Measurements from ENCODE around the gene CUX1. TPM values are rescaled to one million over a fixed set of nuclear protein-coding genes. Genes with fewer than 3 reads are reported as not detected.

The CUX1 gene
- total RNA-seq, 2 experiments from 2014 or later = 35.6 to 38.0 TPM

DNA sequence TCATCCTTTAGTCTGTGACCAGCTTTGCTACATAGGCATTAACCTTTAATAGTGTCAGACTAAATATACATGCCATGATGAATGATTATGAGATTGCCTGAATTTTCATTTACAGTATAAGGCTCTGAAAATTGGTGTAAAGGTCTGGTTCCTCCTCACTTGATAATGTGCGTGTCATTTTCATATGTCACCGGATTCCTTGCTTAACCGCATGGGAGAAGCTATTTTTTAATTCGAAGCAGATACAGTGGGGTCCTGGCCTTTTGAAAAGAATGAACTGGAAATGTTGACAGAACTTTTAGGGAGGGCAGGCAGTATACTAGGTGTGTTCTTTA is 276.9 kb downstream of the CUX1 start:
- Histone ChIP-seq H3K9me3 (ENCODE audit: control insufficient read depth in 1 of 2, insufficient read depth in 1 of 2, low read length in 2 of 2) (peaks cover 0 to 2% of the 10 kb centered on the region in 2 experiments), H3K27me3 (ENCODE audit: control insufficient read depth in 1 of 2, insufficient read depth in 2 of 2, low read length in 2 of 2) (no peaks in the 10 kb centered on the region), H3K4me3 (ENCODE audit: low read length) (no peak overlapping the region), H3K27ac (ENCODE audit: low read depth in 1 of 2, low read length in 2 of 2) (no peak overlapping the region), H3K4me1 (ENCODE audit: insufficient read depth, low read length) (no peaks in the 10 kb centered on the region), H3K36me3 (ENCODE audit: insufficient read depth, low read length) (peaks cover 10% of the 10 kb centered on the region)
- CTCF ChIA-PET = no interaction called here
- POLR2A ChIA-PET = no interaction called here
- DNase-seq = no peak
- H3K4me1 Mint-ChIP-seq (ENCODE audit: low read depth) = no peaks in the 10 kb centered on the region
- H3K27ac Mint-ChIP-seq = no peak overlapping the region
- peaks cover 30% of the 10 kb centered on the region for H3K36me3 Mint-ChIP-seq (ENCODE audit: low read depth)
- intact Hi-C loops (cut with DNase I, micrococcal nuclease) = no loop called here
- TF ChIP-seq, protein P1, sequence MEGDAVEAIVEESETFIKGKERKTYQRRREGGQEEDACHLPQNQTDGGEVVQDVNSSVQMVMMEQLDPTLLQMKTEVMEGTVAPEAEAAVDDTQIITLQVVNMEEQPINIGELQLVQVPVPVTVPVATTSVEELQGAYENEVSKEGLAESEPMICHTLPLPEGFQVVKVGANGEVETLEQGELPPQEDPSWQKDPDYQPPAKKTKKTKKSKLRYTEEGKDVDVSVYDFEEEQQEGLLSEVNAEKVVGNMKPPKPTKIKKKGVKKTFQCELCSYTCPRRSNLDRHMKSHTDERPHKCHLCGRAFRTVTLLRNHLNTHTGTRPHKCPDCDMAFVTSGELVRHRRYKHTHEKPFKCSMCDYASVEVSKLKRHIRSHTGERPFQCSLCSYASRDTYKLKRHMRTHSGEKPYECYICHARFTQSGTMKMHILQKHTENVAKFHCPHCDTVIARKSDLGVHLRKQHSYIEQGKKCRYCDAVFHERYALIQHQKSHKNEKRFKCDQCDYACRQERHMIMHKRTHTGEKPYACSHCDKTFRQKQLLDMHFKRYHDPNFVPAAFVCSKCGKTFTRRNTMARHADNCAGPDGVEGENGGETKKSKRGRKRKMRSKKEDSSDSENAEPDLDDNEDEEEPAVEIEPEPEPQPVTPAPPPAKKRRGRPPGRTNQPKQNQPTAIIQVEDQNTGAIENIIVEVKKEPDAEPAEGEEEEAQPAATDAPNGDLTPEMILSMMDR (IDR thresholded peaks at IDR 0.05) = no peak
- no peaks in the 10 kb centered on the region for H3K27me3 Mint-ChIP-seq
- ATAC-seq (ENCODE audit: poor library complexity) = no peak
- H3K4me3 Mint-ChIP-seq = no peak overlapping the region
- peaks cover 5% of the 10 kb centered on the region for H3K9me3 Mint-ChIP-seq

DNA sequence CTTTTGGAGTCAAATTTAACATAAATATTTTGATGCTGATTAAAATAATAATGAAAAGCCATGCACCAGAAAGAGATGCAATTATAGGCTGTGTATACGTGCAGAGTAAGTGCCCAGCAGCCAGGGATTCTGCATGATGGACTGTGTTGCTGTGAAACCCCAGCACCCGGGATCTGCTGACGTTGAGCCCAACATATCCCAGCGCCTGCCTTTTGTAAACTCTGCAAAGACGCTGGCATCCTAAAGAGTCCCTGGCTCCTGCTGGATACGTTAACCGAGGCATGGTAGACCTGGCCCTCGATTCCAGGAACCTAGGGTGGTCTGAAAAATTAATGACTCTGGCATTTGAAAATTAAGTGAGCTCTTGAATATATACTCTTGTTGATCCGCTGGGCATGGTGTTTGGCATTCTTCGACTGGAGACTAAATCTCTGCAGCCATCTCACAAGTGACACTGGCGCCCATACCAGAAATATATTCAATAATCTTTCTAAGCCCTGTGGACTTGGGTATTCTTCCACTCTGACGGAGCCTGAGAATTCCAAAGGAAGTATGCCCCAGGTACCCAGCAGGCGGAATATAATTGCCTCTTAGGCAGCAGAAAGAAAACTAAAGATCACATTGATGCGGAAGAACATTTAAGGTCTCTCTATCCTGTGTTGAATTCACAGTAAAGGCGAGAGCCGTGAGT is 278.0 kb downstream of the CUX1 start:
- Mint-ChIP-seq H3K4me1 (ENCODE audit: low read depth) (no peaks in the 10 kb centered on the region), H3K4me3 (no peak overlapping the region), H3K27me3 (no peaks in the 10 kb centered on the region), H3K36me3 (ENCODE audit: low read depth) (peaks cover 22% of the 10 kb centered on the region), H3K27ac (no peak overlapping the region), H3K9me3 (no peaks in the 10 kb centered on the region)
- peaks cover 13% of the 10 kb centered on the region for H3K36me3 ChIP-seq (ENCODE audit: insufficient read depth, low read length)
- H3K27me3 ChIP-seq (ENCODE audit: control insufficient read depth in 1 of 2, insufficient read depth in 2 of 2, low read length in 2 of 2) = no peaks in the 10 kb centered on the region
- no peak overlapping the region for H3K4me3 ChIP-seq (ENCODE audit: low read length)
- no peak for DNase-seq
- no peak for ATAC-seq (ENCODE audit: poor library complexity)
- H3K9me3 ChIP-seq (ENCODE audit: control insufficient read depth in 1 of 2, insufficient read depth in 1 of 2, low read length in 2 of 2) = no peaks in the 10 kb centered on the region
- intact Hi-C loops (cut with DNase I, micrococcal nuclease) = no loop called here
- no peaks in the 10 kb centered on the region for H3K4me1 ChIP-seq (ENCODE audit: insufficient read depth, low read length)
- TF ChIP-seq, protein P1 (IDR thresholded peaks at IDR 0.05) = no peak
- ChIA-PET POLR2A (no interaction called here), CTCF (no interaction called here)
- H3K27ac ChIP-seq (ENCODE audit: low read depth in 1 of 2, low read length in 2 of 2) = no peak overlapping the region

DNA sequence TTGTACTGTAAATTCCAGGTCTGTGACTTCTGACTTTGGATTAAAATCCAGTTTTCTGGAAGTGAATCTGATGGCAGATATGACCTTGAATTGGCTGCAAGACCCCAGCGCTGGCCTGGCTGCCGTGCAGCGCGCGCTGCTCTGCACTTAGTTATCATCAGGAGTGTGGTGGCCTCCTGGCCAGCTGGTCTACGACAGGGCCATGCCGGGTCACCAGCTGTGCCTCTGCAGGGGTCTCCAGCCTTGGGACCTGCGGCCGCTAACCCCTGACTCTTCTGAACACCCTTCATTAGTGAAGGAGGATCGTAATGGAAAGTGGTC is 278.5 kb downstream of the CUX1 start:
- intact Hi-C loops (cut with DNase I, micrococcal nuclease) = no loop called here
- Histone ChIP-seq H3K27me3 (ENCODE audit: control insufficient read depth in 1 of 2, insufficient read depth in 2 of 2, low read length in 2 of 2) (no peaks in the 10 kb centered on the region), H3K9me3 (ENCODE audit: control insufficient read depth in 1 of 2, insufficient read depth in 1 of 2, low read length in 2 of 2) (no peaks in the 10 kb centered on the region), H3K4me3 (ENCODE audit: low read length) (no peak overlapping the region), H3K36me3 (ENCODE audit: insufficient read depth, low read length) (peaks cover 16% of the 10 kb centered on the region), H3K27ac (ENCODE audit: low read depth in 1 of 2, low read length in 2 of 2) (no peak overlapping the region), H3K4me1 (ENCODE audit: insufficient read depth, low read length) (no peaks in the 10 kb centered on the region)
- H3K4me3 Mint-ChIP-seq = no peak overlapping the region
- DNase-seq = no peak
- ChIA-PET CTCF (no interaction called here), POLR2A (no interaction called here)
- no peak overlapping the region for H3K27ac Mint-ChIP-seq
- TF ChIP-seq, protein P1 (IDR thresholded peaks at IDR 0.05) = no peak
- ATAC-seq (ENCODE audit: poor library complexity) = no peak
- no peaks in the 10 kb centered on the region for H3K27me3 Mint-ChIP-seq
- no peaks in the 10 kb centered on the region for H3K4me1 Mint-ChIP-seq (ENCODE audit: low read depth)
- H3K9me3 Mint-ChIP-seq = no peaks in the 10 kb centered on the region
- peaks cover 22% of the 10 kb centered on the region for H3K36me3 Mint-ChIP-seq (ENCODE audit: low read depth)
